K562 (cell line): Measurements from ENCODE around the gene SORT1. TPM values are rescaled to one million over a fixed set of nuclear protein-coding genes. Genes with fewer than 3 reads are reported as not detected.

Source experiments
- ATAC-seq: fragments of 200-7000 bp; cut with Tn5 transposase; 3 replicates; pipeline ENCODE4 v1.9.1; 2020; ENCODE audit warnings: moderate library complexity
- BruUV-seq: library from RNA; stranded (reverse); fragments of 400-500 nt; replicated peaks from 2 replicates; lab custom pipeline; 2021; lab: Mats Ljungman, UMichigan
- CTCF ChIA-PET: fragments of 300-600 bp; formaldehyde crosslinking; extraction: SDS; loops from one replicate; lab custom pipeline; 2021; ENCODE audit warnings: low intra/inter-chr PET ratio; lab: Yijun Ruan, JAX
- POLR2A ChIA-PET: fragments of 300-600, 350-650 bp; sonication (Branson Sonifier 250); formaldehyde crosslinking; extraction: SDS; loops from one replicate; lab custom pipeline; 2021; ENCODE audit warnings: antibody characterized with exemption, inconsistent platforms; lab: Yijun Ruan, JAX
- DNase-seq, 4 experiments: peaks; one replicate each; pipeline versions ENCODE4 v3.0.0 to v3.0.0-alpha.2; 2011 to 2018; ENCODE audit warnings: low spot score in 3 of 4, mixed read lengths in 3 of 4; ENCODE audit errors: extremely low read depth in 1 of 4
- FAIRE-seq: peaks from 2 replicates; lab custom pipeline; 2011; peaks lifted over from hg19 to GRCh38; lab: Jason Lieb, UNC
- H2AFZ ChIP-seq: 2 replicates; pipeline ENCODE4 v1.6.0; 2011; ENCODE audit warnings: low read depth, low read length, control low read depth, inconsistent platforms
- H3K27ac ChIP-seq: fragments of 200-600 bp; 3 replicates; pipeline ENCODE4 v1.8.0; 2011; ENCODE audit warnings: low read depth, mild to moderate bottlenecking, control low read depth, inconsistent platforms, low read length, moderate library complexity, mixed read lengths; ENCODE audit errors: extremely low read depth
- H3K27me3 ChIP-seq, 2 experiments: fragments of 300-600 bp in 1 of 2; 2 replicates in 1 of 2; 3 replicates in 1 of 2; pipeline versions ENCODE4 v1.6.0 to v1.8.0; 2011; ENCODE audit warnings: inconsistent platforms in 2 of 2, low read length in 2 of 2, mild to moderate bottlenecking in 1 of 2, mixed read lengths in 1 of 2, moderate library complexity in 1 of 2; ENCODE audit not compliant: control insufficient read depth in 2 of 2, insufficient read depth in 2 of 2
- H3K36me3 ChIP-seq: fragments of 300-600 bp; 3 replicates; pipeline ENCODE4 v1.8.0; 2011; ENCODE audit warnings: mild to moderate bottlenecking, low read length, inconsistent platforms; ENCODE audit not compliant: control insufficient read depth, insufficient read depth
- H3K4me1 ChIP-seq, 2 experiments: fragments of 200-600 bp in 1 of 2; replicated peaks in 1 of 2; 2 replicates in 1 of 2; 3 replicates in 1 of 2; pipeline versions ENCODE4 v1.5.1 to v1.8.0; 2011; ENCODE audit warnings: inconsistent platforms in 2 of 2, low read length in 2 of 2, mild to moderate bottlenecking in 1 of 2, mixed read lengths in 1 of 2, moderate library complexity in 1 of 2; ENCODE audit not compliant: control insufficient read depth in 2 of 2, insufficient read depth in 2 of 2
- H3K4me2 ChIP-seq: 2 replicates; pipeline ENCODE4 v1.6.1; 2011; ENCODE audit warnings: low read length, control low read depth, inconsistent platforms, mixed read lengths; ENCODE audit not compliant: insufficient read depth
- H3K4me3 ChIP-seq: fragments of 200-600 bp; sonication (generic), shearing (Covaris generic); 2 replicates; pipeline ENCODE4 v1.5.1; 2016; ENCODE audit warnings: control low read depth, inconsistent platforms
- H3K79me2 ChIP-seq: fragments of 200-600 bp; 3 replicates; pipeline ENCODE4 v1.8.0; 2011; ENCODE audit warnings: low read length, inconsistent platforms; ENCODE audit not compliant: control insufficient read depth, insufficient read depth
- H3K9ac ChIP-seq, 2 experiments: 2 replicates each; pipeline versions ENCODE4 v1.6.0 to v1.6.1; 2011; ENCODE audit warnings: low read depth in 2 of 2, low read length in 2 of 2, control low read depth in 1 of 2, inconsistent platforms in 1 of 2, mild to moderate bottlenecking in 1 of 2, mixed read lengths in 1 of 2; ENCODE audit not compliant: insufficient read depth in 1 of 2
- H3K9me1 ChIP-seq: one replicate; pipeline ENCODE4 v1.6.0; 2011; ENCODE audit warnings: inconsistent platforms, mild to moderate bottlenecking, low read length, moderate library complexity; ENCODE audit not compliant: control insufficient read depth, insufficient read depth
- H3K9me3 ChIP-seq: replicated peaks from 2 replicates; pipeline ENCODE4 v1.5.1; 2011; ENCODE audit warnings: low read depth, low read length, inconsistent platforms; ENCODE audit not compliant: control insufficient read depth, insufficient read depth
- H4K20me1 ChIP-seq: replicated peaks from 2 replicates; pipeline ENCODE4 v1.6.1; 2011; ENCODE audit warnings: low read length, inconsistent platforms, mixed read lengths; ENCODE audit not compliant: control insufficient read depth, insufficient read depth
- CBFA2T3 ChIP-seq: fragments of 450-650 bp; IDR thresholded peaks from 2 replicates; pipeline ENCODE4 v1.6.1; 2017
- CSDE1 ChIP-seq, 2 experiments: fragments of 450-650 bp; IDR thresholded peaks; 2 replicates each; pipeline ENCODE4 v1.6.1; 2016; ENCODE audit warnings: mild to moderate bottlenecking in 1 of 2
- DLX4 ChIP-seq: fragments of 250-450 bp; sonication (Bioruptor Pico); IDR thresholded peaks from 2 replicates; pipeline ENCODE4 v1.6.1; 2021; ENCODE audit warnings: mild to moderate bottlenecking
- DMBX1 ChIP-seq: fragments of 250-450 bp; sonication (Bioruptor Pico); IDR thresholded peaks from 2 replicates; pipeline ENCODE4 v1.8.0; 2022; ENCODE audit warnings: inconsistent platforms, mild to moderate bottlenecking, moderate library complexity, borderline replicate concordance
- DNMT1 ChIP-seq: fragments of 450-650 bp; IDR thresholded peaks from 2 replicates; pipeline ENCODE4 v1.6.1; 2016; ENCODE audit warnings: antibody characterized with exemption, mild to moderate bottlenecking
- FOXJ3 ChIP-seq: sonication (generic); formaldehyde crosslinking; IDR thresholded peaks from 2 replicates; pipeline ENCODE4 v1.4.0; 2020; ENCODE audit warnings: mild to moderate bottlenecking, missing genetic modification reagents
- KDM2B ChIP-seq: fragments of 250-450 bp; sonication (Bioruptor Pico); IDR thresholded peaks from 2 replicates; pipeline ENCODE4 v1.8.0; 2021; ENCODE audit warnings: mild to moderate bottlenecking, moderate library complexity
- MEIS2 ChIP-seq: fragments of 450-650 bp; IDR thresholded peaks from 2 replicates; pipeline ENCODE4 v1.6.1; 2014; ENCODE audit warnings: mild to moderate bottlenecking; ENCODE audit not compliant: partially characterized antibody
- NFRKB ChIP-seq: fragments of 450-650 bp; IDR thresholded peaks from 2 replicates; pipeline ENCODE4 v1.6.1; 2016; ENCODE audit warnings: low read depth
- PBX2 ChIP-seq, 2 experiments: IDR thresholded peaks in 1 of 2; conservative IDR thresholded peaks in 1 of 2; 2 replicates each; pipeline ENCODE4 v1.6.1; 2016; ENCODE audit warnings: low read depth in 2 of 2, mild to moderate bottlenecking in 1 of 2, missing compliant biosample characterization in 1 of 2, missing genetic modification characterization in 1 of 2, moderate library complexity in 1 of 2
- SMARCB1 ChIP-seq: IDR thresholded peaks from 2 replicates; pipeline ENCODE4 v1.6.1; 2011; ENCODE audit warnings: improper control_type of control experiment, low read depth; ENCODE audit not compliant: insufficient read length
- TCFL5 ChIP-seq: fragments of 250-450 bp; sonication (Bioruptor Pico); conservative IDR thresholded peaks from 2 replicates; pipeline ENCODE4 v1.6.1; 2021; ENCODE audit warnings: mild to moderate bottlenecking, moderate library complexity, matching md5 sums
- TRIM24 ChIP-seq, 2 experiments: fragments of 450-650 bp; IDR thresholded peaks; 2 replicates each; pipeline ENCODE4 v1.6.1; 2016
- ZNF140 ChIP-seq: fragments of 250-450 bp; sonication (Bioruptor Pico); IDR thresholded peaks from 2 replicates; pipeline ENCODE4 v1.8.0; 2021; ENCODE audit warnings: moderate library complexity, mild to moderate bottlenecking, inconsistent platforms
- ZNF354B ChIP-seq: fragments of 250-450 bp; sonication (Bioruptor Pico); IDR thresholded peaks from 2 replicates; pipeline ENCODE4 v1.4.0; 2020
- ZNF384 ChIP-seq: IDR thresholded peaks from 2 replicates; pipeline ENCODE4 v1.6.1; 2012; ENCODE audit warnings: low read depth, low read length, improper control_type of control experiment
- WGBS: fragments of 100-300 bp; shearing (Covaris generic); methylation state at CpG from one replicate; pipeline ENCODE4 v1.1.6; 2016; ENCODE audit warnings: low coverage, mixed read lengths; ENCODE audit not compliant: insufficient coverage; ENCODE audit errors: missing lambda C conversion rate; 5-methylcytosine and 5-hydroxymethylcytosine counted together
- in situ Hi-C: fragments of 300-500 bp; cut with MboI; formaldehyde crosslinking; loops from 4 replicates; pipeline ENCODE4 v1.15.0; 2018; ENCODE audit warnings: inconsistent platforms, mixed read lengths
- intact Hi-C: fragments of 100-400 bp; cut with micrococcal nuclease; formaldehyde crosslinking; loops from 2 replicates; pipeline ENCODE4 v1.14.2; 2022
- polyA plus RNA-seq, 8 experiments: library from polyadenylated mRNA; depleted of rRNA in 4 of 8; stranded (reverse) in 5 of 8; unstranded in 3 of 8; fragments of >200 nt; fragmentation: Nextera tagmentation in 2 of 8; fragmentation: Illumina TruSeq in 1 of 8; extraction: Ambion mirVana in 2 of 8; extraction: Trizol in 1 of 8; gene quantifications; 2 replicates each; pipeline versions ENCODE4 v1.2.1 to v1.2.3, GENCODE V29; 2011 to 2014; ENCODE audit warnings: inconsistent platforms in 1 of 8, missing spikeins in 1 of 8
- total RNA-seq, 7 experiments: library from RNA; depleted of rRNA in 6 of 7; stranded (reverse); fragments of >200 nt in 6 of 7; fragmentation: Illumina TruSeq in 2 of 7; extraction: Trizol in 2 of 7; gene quantifications; 2 replicates each; pipeline versions ENCODE4 v1.2.1 to v1.2.3, GENCODE V29; 2011 to 2021; ENCODE audit warnings: low replicate concordance in 1 of 7
- TF ChIP-seq, protein P1 (sequence below): fragments of 450-650 bp; IDR thresholded peaks from 2 replicates; pipeline ENCODE4 v1.6.1; 2018; ENCODE audit not compliant: partially characterized antibody

SORT1 gene
- total and polyA plus RNA-seq, 9 of the 15 experiments (the other 6 are each of a cell fraction or from before 2014, with no cell fraction given): 27.4 to 112 (median 65.0) TPM

- Histone ChIP-seq H3K4me1 (peaks cover 0 to 6% of the 10 kb centered on the region in 2 experiments; a peak in 2 of 5 replicates), H3K4me2 (no peak overlapping the region; the same call in 1 of the 2 replicates), H3K79me2 (no peaks in the 10 kb centered on the region), H3K9me1 (no peaks in the 10 kb centered on the region), H3K27ac (no peak overlapping the region), H3K27me3 (no peaks in the 10 kb centered on the region), H3K4me3 (no peak overlapping the region), H3K9ac (no peak overlapping the region), H2AFZ (no peak overlapping the region), H3K9me3 (no peaks in the 10 kb centered on the region), H4K20me1 (no peaks in the 10 kb centered on the region), H3K36me3 (peaks cover 52% of the 10 kb centered on the region)
- ChIA-PET POLR2A (interaction anchor here (0.6 to 1.4 kb wide), 4 partner anchors 11 to 41 kb away, joined by 3 to 4 read pairs (median 3); no protein-coding TSS in a partner anchor), CTCF (no interaction called here)
- DNase-seq (no peak), FAIRE-seq (no peak), ATAC-seq (peak; percentile 46)
- in situ Hi-C loops (no loop called here), intact Hi-C loops (no loop called here)
- WGBS: 63% methylated on average over 1 of the region's 1 CpG
- BruUV-seq: no TSS peak
- TF ChIP-seq TCFL5 (no peak), FOXJ3 (no peak), DLX4 (CRISPR knock-in tag) (no peak), CBFA2T3 (0 out of 2 replicates have a peak, but pooled peaks have one; percentile 9), ZNF354B (no peak), DNMT1 (no peak), ZNF384 (no peak), MEIS2 (peak; percentile 64), SMARCB1 (no peak), CSDE1 (IDR thresholded peaks at IDR 0.05) (no peak), KDM2B (CRISPR knock-in tag) (no peak), NFRKB (no peak), DMBX1 (no peak), PBX2 (CRISPR knock-in tag; IDR thresholded peaks at IDR 0.05; ENCODE audit: low read depth) (no peak), PBX2 (tag; conservative IDR thresholded peaks at IDR 0.05; ENCODE audit: low read depth) (peak; percentile 81), TRIM24 (IDR thresholded peaks at IDR 0.05) (no peak), ZNF140 (no peak)
- TF ChIP-seq, protein P1, sequence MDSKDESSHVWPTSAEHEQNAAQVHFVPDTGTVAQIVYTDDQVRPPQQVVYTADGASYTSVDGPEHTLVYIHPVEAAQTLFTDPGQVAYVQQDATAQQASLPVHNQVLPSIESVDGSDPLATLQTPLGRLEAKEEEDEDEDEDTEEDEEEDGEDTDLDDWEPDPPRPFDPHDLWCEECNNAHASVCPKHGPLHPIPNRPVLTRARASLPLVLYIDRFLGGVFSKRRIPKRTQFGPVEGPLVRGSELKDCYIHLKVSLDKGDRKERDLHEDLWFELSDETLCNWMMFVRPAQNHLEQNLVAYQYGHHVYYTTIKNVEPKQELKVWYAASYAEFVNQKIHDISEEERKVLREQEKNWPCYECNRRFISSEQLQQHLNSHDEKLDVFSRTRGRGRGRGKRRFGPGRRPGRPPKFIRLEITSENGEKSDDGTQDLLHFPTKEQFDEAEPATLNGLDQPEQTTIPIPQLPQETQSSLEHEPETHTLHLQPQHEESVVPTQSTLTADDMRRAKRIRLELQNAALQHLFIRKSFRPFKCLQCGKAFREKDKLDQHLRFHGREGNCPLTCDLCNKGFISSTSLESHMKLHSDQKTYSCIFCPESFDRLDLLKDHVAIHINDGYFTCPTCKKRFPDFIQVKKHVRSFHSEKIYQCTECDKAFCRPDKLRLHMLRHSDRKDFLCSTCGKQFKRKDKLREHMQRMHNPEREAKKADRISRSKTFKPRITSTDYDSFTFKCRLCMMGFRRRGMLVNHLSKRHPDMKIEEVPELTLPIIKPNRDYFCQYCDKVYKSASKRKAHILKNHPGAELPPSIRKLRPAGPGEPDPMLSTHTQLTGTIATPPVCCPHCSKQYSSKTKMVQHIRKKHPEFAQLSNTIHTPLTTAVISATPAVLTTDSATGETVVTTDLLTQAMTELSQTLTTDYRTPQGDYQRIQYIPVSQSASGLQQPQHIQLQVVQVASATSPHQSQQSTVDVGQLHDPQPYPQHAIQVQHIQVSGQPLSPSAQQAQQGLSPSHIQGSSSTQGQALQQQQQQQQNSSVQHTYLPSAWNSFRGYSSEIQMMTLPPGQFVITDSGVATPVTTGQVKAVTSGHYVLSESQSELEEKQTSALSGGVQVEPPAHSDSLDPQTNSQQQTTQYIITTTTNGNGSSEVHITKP: no peak
Observed at GRCh38 chr1:109357616-109358015, 40.1 kb downstream of the SORT1 start.
